HG03442 (cell line): Measurements from ENCODE around the gene SOD2.
"Not testable (repeated sequence)": the region's sequence is repeated elsewhere in the genome, so short reads cannot be mapped to it uniquely, and the experiment has no call there.

Experiments used
- ATAC-seq: cut with Tn5 transposase; IDR thresholded peaks from one replicate; pipeline ENCODE4 v1.9.1; 2021; ENCODE audit warnings: mild to moderate bottlenecking, moderate library complexity; ENCODE audit not compliant: unreplicated experiment

The SOD2 gene

GRCh38 chr6:159684013-159684304 lies 9.1 kb downstream of the SOD2 start:
- ATAC-seq = no peak

GRCh38 chr6:159682810-159683209 lies 10.2 kb downstream of the SOD2 start:
- no peak for ATAC-seq

DNA sequence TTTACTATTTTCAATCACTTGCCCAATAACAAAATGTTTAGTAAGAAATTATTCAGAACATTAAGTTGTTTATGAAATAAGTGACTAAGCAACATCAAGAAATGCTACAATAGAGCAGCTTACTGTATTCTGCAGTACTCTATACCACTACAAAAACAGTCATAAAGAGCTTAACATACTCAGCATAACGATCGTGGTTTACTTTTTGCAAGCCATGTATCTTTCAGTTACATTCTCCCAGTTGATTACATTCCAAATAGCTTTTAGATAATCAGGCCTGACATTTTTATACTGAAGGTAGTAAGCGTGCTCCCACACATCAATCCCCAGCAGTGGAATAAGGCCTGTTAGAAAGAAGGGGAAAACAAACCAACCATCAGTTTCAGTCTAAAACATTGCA lies 10.7 kb downstream of the SOD2 start:
- ATAC-seq = no peak

GRCh38 chr6:159681191-159681880 lies 11.7 kb downstream of the SOD2 start:
- no peak for ATAC-seq

GRCh38 chr6:159680104-159680503 lies 12.9 kb downstream of the SOD2 start:
- no peak for ATAC-seq

- ATAC-seq = peak; percentile 43
Measured at GRCh38 chr6:159679091-159680077, 13.7 kb downstream of the SOD2 start.

DNA sequence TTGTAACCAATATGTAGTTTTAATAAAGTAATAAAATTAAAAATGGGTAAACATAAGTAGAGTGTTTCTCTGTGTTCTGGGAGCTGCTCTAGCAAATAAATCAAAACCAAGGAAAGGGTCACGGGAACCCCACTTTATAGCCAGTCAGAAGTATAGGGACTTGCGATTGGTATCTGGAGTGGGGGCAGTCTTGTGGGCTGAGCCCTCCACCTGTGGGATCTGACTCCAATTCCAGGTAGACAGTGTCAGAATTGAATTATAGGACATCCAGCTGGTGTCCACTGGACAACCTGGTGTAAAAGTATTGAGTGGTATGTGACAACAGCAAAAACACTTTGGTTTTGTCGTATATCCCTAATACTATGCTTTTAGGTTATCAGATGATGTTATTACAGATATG lies 14.5 kb downstream of the SOD2 start:
- ATAC-seq = no peak

- no peak for ATAC-seq
Measured at GRCh38 chr6:159677506-159678165, 15.4 kb downstream of the SOD2 start.

DNA sequence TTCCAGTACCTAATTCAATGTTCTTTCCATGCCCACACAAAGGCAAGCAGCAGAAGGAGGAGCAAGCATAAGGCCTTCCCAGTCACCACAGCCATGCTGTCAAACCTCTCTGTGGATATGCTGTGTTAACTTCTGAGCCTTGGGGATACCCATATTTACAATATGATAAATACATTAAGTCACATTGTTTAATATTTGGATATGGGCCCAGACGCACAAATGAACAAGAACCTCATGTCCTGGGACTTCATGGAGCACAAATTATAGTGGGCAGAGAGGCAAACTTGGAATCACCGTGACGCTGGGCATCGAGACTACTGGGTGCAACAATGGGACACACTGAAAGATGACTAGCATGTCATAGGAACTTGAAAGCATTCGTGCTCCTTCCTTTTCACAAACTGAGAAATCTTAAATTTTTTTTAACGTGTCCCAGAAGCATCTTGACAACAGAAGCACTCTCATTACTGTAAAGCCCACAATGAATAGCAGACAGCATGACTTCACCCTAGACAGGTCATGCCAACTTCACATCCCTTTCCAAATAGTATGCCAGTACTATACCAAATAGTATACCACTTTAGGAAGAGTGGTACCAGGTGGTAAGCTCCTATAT lies 16.0 kb downstream of the SOD2 start:
- ATAC-seq = no peak

DNA sequence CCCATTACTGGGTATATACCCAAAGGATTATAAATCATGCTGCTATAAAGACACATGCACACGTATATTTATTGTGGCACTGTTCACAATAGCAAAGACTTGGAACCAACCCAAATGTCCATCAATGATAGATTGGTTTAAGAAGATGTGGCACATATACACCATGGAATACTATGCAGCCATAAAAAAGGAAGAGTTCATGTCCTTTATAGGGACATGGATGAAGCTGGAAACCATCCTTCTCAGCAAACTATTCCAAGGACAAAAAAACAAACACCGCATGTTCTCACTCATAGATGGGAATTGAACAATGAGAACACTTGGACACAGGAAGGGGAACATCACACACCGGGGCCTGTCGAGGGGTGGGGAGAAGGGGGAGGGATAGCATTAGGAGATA lies 16.8 kb downstream of the SOD2 start:
- ATAC-seq = not testable (repeated sequence)

DNA sequence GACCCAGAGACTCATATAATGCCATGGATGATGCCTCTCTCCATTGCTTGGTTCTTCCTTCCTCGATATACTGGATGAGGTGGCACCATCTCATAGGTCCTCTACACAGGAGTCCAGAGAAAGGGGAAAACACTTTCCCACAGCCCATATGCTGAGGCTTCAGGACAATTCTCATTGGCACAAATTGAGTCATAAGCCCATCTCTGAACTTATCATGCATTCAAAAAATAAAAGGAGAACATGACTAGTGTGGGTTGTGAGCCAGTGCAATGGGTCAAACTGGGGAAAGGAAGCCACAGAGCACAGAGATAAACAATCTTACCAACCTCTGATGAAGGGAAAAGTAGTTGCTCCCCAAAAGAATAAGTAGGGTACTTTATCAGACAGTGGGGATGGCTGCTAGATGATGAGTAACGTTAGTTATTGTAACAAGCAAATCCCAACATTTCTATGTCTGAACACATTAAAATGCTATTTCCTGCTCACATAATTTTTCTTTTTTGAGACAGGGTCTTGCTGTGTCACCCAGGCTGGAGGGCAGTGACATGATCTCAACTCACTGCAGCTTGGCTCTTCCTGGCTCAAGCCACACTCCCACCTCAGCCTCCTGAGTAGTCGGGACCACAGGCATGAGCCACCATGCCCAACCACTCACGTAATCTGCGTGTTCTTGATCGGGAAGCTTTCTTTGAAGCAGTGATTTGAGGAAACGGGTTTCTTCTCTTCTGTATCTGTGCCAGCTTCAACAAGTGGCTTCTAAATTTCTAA lies 27.0 kb downstream of the SOD2 start:
- no peak for ATAC-seq

- ATAC-seq = not testable (repeated sequence)
Measured at GRCh38 chr6:159663368-159663889, 29.6 kb downstream of the SOD2 start.

DNA sequence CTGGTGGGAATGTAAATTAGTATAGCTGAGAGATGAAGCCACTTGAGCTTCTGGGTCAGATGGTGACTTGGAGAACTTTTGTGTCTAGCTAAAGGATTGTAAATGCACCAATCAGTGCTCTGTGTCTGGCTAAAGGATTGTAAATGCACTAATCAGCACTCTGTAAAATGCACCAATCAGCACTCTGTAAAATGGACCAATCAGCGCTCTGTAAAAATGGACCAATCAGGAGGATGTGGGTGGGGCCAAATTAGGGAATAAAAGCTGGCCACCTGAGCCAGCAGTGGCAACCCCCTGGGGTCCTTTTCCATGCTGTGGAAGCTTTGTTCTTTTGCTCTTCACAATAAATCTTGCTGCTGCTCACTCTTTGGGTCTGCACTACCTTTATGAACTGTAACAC lies 31.1 kb downstream of the SOD2 start:
- not testable (repeated sequence) for ATAC-seq

DNA sequence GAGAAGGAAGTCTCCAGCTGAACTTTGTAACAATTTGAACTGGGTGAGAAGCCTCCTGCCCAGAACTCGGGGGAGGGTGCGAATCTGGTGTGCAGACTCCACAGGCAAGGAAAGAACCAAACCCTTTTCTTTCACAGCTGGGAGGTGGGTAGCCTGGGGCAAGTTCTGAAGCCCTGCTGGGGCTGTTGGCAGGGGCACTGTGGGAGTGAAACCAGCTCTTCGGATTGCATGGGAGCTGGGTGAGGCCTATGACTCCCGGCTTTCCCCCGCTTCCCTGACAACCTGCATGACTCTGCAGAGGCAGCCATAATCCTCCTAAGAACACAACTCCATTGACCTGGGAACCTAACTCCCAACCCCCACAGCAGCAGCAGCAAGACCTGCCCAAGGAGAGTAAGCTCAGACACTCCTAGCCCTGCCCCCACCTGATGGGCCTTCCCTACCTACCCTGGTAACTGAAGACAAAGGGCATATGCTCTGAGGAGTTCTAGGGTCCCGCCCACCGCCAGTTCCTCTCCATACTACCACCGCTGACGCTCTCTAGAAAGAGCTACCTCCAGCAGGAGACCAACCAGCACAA lies 37.5 kb downstream of the SOD2 start:
- no peak for ATAC-seq

GRCh38 chr6:159654483-159655098 lies 38.5 kb downstream of the SOD2 start:
- no peak for ATAC-seq

DNA sequence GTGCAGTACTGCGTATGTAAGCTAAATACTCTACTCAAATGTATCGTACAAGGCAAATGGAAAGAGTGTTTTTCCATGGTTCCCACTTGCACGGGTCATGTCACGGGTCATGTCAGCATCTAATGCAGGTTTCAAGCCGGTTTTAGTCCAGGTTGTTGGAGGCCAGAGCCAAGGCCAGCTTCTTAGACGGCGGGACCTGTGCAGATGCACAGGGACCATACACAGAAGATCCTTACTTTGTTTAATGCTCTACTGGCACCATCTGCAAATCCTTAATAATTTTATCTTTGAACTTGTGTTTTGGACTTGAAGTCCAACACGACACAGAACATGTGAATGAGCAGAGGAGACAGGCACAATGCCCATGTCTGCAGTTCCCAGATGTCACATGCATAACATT lies 42.7 kb downstream of the SOD2 start:
- no peak for ATAC-seq

- no peak for ATAC-seq
Measured at GRCh38 chr6:159649441-159649840, 43.6 kb downstream of the SOD2 start.

GRCh38 chr6:159646733-159647132 lies 46.3 kb downstream of the SOD2 start:
- peak; percentile 95 for ATAC-seq

- no peak for ATAC-seq
Measured at GRCh38 chr6:159646116-159646515, 46.9 kb downstream of the SOD2 start.
